PFSK-1 (cell line): ENCODE data around the gene RPL18A.

ENCODE experiments used
- POLR2AphosphoS5 ChIP-seq: IDR thresholded peaks from 2 replicates; pipeline ENCODE4 v1.6.1; 2012; ENCODE audit warnings: low read depth, mild to moderate bottlenecking, control low read depth, low read length, moderate library complexity
- TAF1 ChIP-seq: IDR thresholded peaks from 2 replicates; pipeline ENCODE4 v1.6.1; 2012; ENCODE audit warnings: low read length, control low read depth, borderline replicate concordance; ENCODE audit not compliant: insufficient read depth

GRCh38 chr19:17866964-17867486 is 7.3 kb downstream of the RPL18A start:
- TF ChIP-seq POLR2AphosphoS5 (no peak), TAF1 (no peak)
